IMR-90 (cell line): ENCODE results near the gene RXFP4. TPM values are rescaled to one million over a fixed set of nuclear protein-coding genes. Genes with fewer than 3 reads are reported as not detected.
"Not testable (repeated sequence)": the region's sequence is repeated elsewhere in the genome, so short reads cannot be mapped to it uniquely, and the experiment has no call there.

Source experiments
- ATAC-seq: fragments of 200-7000 bp; cut with Tn5 transposase; 2 replicates; pipeline ENCODE4 v1.9.1; 2020; ENCODE audit warnings: low read depth, mild to moderate bottlenecking, moderate library complexity
- BruUV-seq: library from RNA; stranded (reverse); fragments of 400-500 nt; replicated peaks from 2 replicates; lab custom pipeline; 2021; lab: Mats Ljungman, UMichigan
- CTCF ChIA-PET: fragments of 300-600 bp; formaldehyde crosslinking; extraction: SDS; loops from one replicate; lab custom pipeline; 2021; ENCODE audit warnings: antibody characterized with exemption; lab: Yijun Ruan, JAX
- POLR2A ChIA-PET: fragments of 300-600 bp; sonication (Branson Sonifier 250); formaldehyde crosslinking; loops from one replicate; lab custom pipeline; 2022; ENCODE audit warnings: antibody characterized with exemption; ENCODE audit not compliant: unreplicated experiment; lab: Charles Lee
- DNase-seq: peaks from one replicate; pipeline ENCODE4 v3.0.0; 2013
- H2AFZ ChIP-seq: replicated peaks from 2 replicates; pipeline ENCODE3; 2013; ENCODE audit warnings: low read length, mild to moderate bottlenecking; ENCODE audit not compliant: poor library complexity
- H2AK5ac ChIP-seq: 2 replicates; pipeline ENCODE4 v1.6.1; 2013; ENCODE audit warnings: low read depth, low read length, inconsistent platforms
- H2AK9ac ChIP-seq: replicated peaks from 2 replicates; pipeline ENCODE3; 2013; ENCODE audit warnings: mild to moderate bottlenecking, low read depth, low read length, moderate library complexity; ENCODE audit not compliant: poor library complexity
- H2BK120ac ChIP-seq: 2 replicates; pipeline ENCODE4 v1.6.1; 2013; ENCODE audit warnings: low read depth, low read length, inconsistent platforms
- H2BK15ac ChIP-seq: 3 replicates; pipeline ENCODE4 v1.6.1; 2013; ENCODE audit warnings: low read depth, low read length, inconsistent platforms
- H2BK20ac ChIP-seq: 2 replicates; pipeline ENCODE4 v1.6.1; 2013; ENCODE audit warnings: low read depth, mild to moderate bottlenecking, inconsistent platforms, low read length, moderate library complexity
- H2BK5ac ChIP-seq: 2 replicates; pipeline ENCODE4 v1.6.1; 2013; ENCODE audit warnings: mild to moderate bottlenecking, low read depth, low read length, inconsistent platforms; ENCODE audit not compliant: poor library complexity, severe bottlenecking
- H3K14ac ChIP-seq: replicated peaks from 2 replicates; pipeline ENCODE4 v1.6.1; 2013; ENCODE audit warnings: low read depth, low read length, inconsistent platforms
- H3K18ac ChIP-seq: 2 replicates; pipeline ENCODE4 v1.6.1; 2013; ENCODE audit warnings: low read depth, low read length, control low read depth
- H3K23ac ChIP-seq: 2 replicates; pipeline ENCODE4 v1.6.1; 2013; ENCODE audit warnings: low read depth, low read length, inconsistent platforms
- H3K27ac ChIP-seq: 2 replicates; pipeline ENCODE4 v1.5.1; 2013; ENCODE audit warnings: mild to moderate bottlenecking, control low read depth, low read length; ENCODE audit not compliant: insufficient read depth
- H3K27me3 ChIP-seq: 2 replicates; pipeline ENCODE4 v1.6.1; 2013; ENCODE audit warnings: low read length; ENCODE audit not compliant: control insufficient read depth, insufficient read depth
- H3K36me3 ChIP-seq: 2 replicates; pipeline ENCODE4 v1.6.1; 2013; ENCODE audit warnings: low read length, mixed read lengths; ENCODE audit not compliant: control insufficient read depth, insufficient read depth
- H3K4ac ChIP-seq: 2 replicates; pipeline ENCODE4 v1.6.1; 2013; ENCODE audit warnings: low read depth, low read length, inconsistent platforms
- H3K4me1 ChIP-seq: 2 replicates; pipeline ENCODE4 v1.6.1; 2013; ENCODE audit warnings: low read length, mixed read lengths; ENCODE audit not compliant: control insufficient read depth, insufficient read depth
- H3K4me2 ChIP-seq: 2 replicates; pipeline ENCODE4 v1.6.1; 2013; ENCODE audit warnings: low read depth, mild to moderate bottlenecking, control low read depth, low read length, moderate library complexity
- H3K4me3 ChIP-seq: 2 replicates; pipeline ENCODE4 v1.5.1; 2013; ENCODE audit warnings: low read depth, mild to moderate bottlenecking, control low read depth, low read length, moderate library complexity; ENCODE audit not compliant: insufficient read depth
- H3K56ac ChIP-seq: 2 replicates; pipeline ENCODE4 v1.6.1; 2013; ENCODE audit warnings: low read length, inconsistent platforms; ENCODE audit not compliant: insufficient read depth; ENCODE audit errors: extremely low read depth
- H3K79me1 ChIP-seq, 2 experiments: 2 replicates each; pipeline ENCODE4 v1.6.1; 2013; ENCODE audit warnings: low read length in 2 of 2, inconsistent platforms in 1 of 2, low read depth in 1 of 2
- H3K9ac ChIP-seq: 2 replicates; pipeline ENCODE4 v1.6.1; 2013; ENCODE audit warnings: low read depth, low read length, control low read depth
- H3K9me1 ChIP-seq: 2 replicates; pipeline ENCODE4 v1.6.1; 2013; ENCODE audit warnings: low read length, inconsistent platforms; ENCODE audit not compliant: insufficient read depth
- H3K9me3 ChIP-seq: 2 replicates; pipeline ENCODE4 v1.6.1; 2013; ENCODE audit warnings: low read length; ENCODE audit not compliant: control insufficient read depth, insufficient read depth
- H4K20me1 ChIP-seq: 2 replicates; pipeline ENCODE4 v1.6.1; 2013; ENCODE audit warnings: low read length, inconsistent platforms; ENCODE audit not compliant: insufficient read depth
- H4K5ac ChIP-seq: 2 replicates; pipeline ENCODE4 v1.6.1; 2013; ENCODE audit warnings: mild to moderate bottlenecking, low read depth, low read length, control low read depth
- H4K8ac ChIP-seq, 2 experiments: 2 replicates each; pipeline ENCODE4 v1.6.1; 2013; ENCODE audit warnings: low read depth in 2 of 2, low read length in 2 of 2, control low read depth in 1 of 2, inconsistent platforms in 1 of 2
- H4K91ac ChIP-seq: 2 replicates; pipeline ENCODE4 v1.6.1; 2013; ENCODE audit warnings: low read depth, low read length, inconsistent platforms; ENCODE audit not compliant: insufficient read depth
- WGBS, 2 experiments: methylation state at CpG; one replicate each; pipeline versions ENCODE4 v1.1.5 to v1.1.7; 2013; ENCODE audit warnings: missing lambda C conversion rate in 2 of 2; ENCODE audit not compliant: insufficient read length in 1 of 2; ENCODE audit errors: extremely low coverage in 2 of 2; 5-methylcytosine and 5-hydroxymethylcytosine counted together
- dilution Hi-C: fragments of 300-500 bp; cut with HindIII; formaldehyde crosslinking; loops from one replicate; pipeline ENCODE4 v1.14.3; 2018; ENCODE audit warnings: low sequenced_read_pairs; ENCODE audit not compliant: unreplicated experiment
- in situ Hi-C: fragments of 300-500 bp; cut with MboI; formaldehyde crosslinking; loops from 3 replicates; pipeline ENCODE4 v1.14.3; 2019; ENCODE audit warnings: low sequenced_read_pairs, inconsistent platforms, mixed read lengths
- intact Hi-C: fragments of 100-400 bp; cut with micrococcal nuclease; formaldehyde crosslinking; loops from 2 replicates; pipeline ENCODE4 v1.10.0; 2022
- polyA plus RNA-seq, 3 experiments: library from polyadenylated mRNA; depleted of rRNA; stranded (reverse); fragments of >200 nt; gene quantifications; 2 replicates each; pipeline ENCODE4 v1.2.3, GENCODE V29; 2012; ENCODE audit warnings: low replicate concordance in 1 of 3
- total RNA-seq: library from RNA; depleted of rRNA; stranded (reverse); fragments of >200 nt; gene quantifications from 2 replicates; pipeline ENCODE4 v1.2.3, GENCODE V29; 2012

Gene RXFP4
- total and polyA plus RNA-seq, 2 of the 4 experiments (the other 2 are of a cell fraction) = not detected

- H3K4ac ChIP-seq, H3K23ac ChIP-seq, H4K5ac ChIP-seq, H3K56ac ChIP-seq, H3K27me3 ChIP-seq, H3K9me3 ChIP-seq, H2AK9ac ChIP-seq, H3K18ac ChIP-seq, H2AFZ ChIP-seq, BruUV-seq, dilution Hi-C loops, H2BK120ac ChIP-seq, ATAC-seq, H2BK5ac ChIP-seq, intact Hi-C loops, DNase-seq, H2BK20ac ChIP-seq, H2BK15ac ChIP-seq, H4K20me1 ChIP-seq, H3K9ac ChIP-seq, H4K8ac ChIP-seq, in situ Hi-C loops, H3K4me3 ChIP-seq, H3K4me2 ChIP-seq, H4K91ac ChIP-seq, H2AK5ac ChIP-seq, H3K27ac ChIP-seq, H3K14ac ChIP-seq, H3K9me1 ChIP-seq: not testable (repeated sequence)
- ChIA-PET POLR2A (interaction anchor here (0.6 kb wide), 1 partner anchor 59 kb away, joined by 3 read pairs; no protein-coding TSS in a partner anchor), CTCF (interaction anchor here (1.1 to 2.2 kb wide), 2 partner anchors 8 to 20 kb away, joined by 7 to 8 read pairs; no protein-coding TSS in a partner anchor)
- H3K36me3 ChIP-seq = peaks cover 29% of the 10 kb centered on the region
- WGBS, 2 experiments = 100% methylated on average over 2 of the region's 6 CpGs; no CpG with 5 or more reads in 1 of the 2 experiments
- peaks cover 14% of the 10 kb centered on the region for H3K4me1 ChIP-seq
- peaks cover 4 to 30% of the 10 kb centered on the region in 2 experiments for H3K79me1 ChIP-seq
Measured at GRCh38 chr1:155895617-155896016, 45.8 kb upstream of the RXFP4 start.

GRCh38 chr1:155896476-155896875 is 45.0 kb upstream of the RXFP4 start:
- H3K14ac ChIP-seq, POLR2A ChIA-PET, H3K27ac ChIP-seq, dilution Hi-C loops, H4K91ac ChIP-seq, intact Hi-C loops, H3K4me3 ChIP-seq, H3K4me2 ChIP-seq, H2BK20ac ChIP-seq, H2BK120ac ChIP-seq, H3K4ac ChIP-seq, H2AFZ ChIP-seq, H3K18ac ChIP-seq, H4K8ac ChIP-seq, H2AK9ac ChIP-seq, in situ Hi-C loops, H3K9me3 ChIP-seq, DNase-seq, H3K56ac ChIP-seq, H2AK5ac ChIP-seq, H2BK5ac ChIP-seq, H4K5ac ChIP-seq, ATAC-seq, H3K27me3 ChIP-seq, H3K9me1 ChIP-seq, H4K20me1 ChIP-seq, H3K9ac ChIP-seq, CTCF ChIA-PET, BruUV-seq, H2BK15ac ChIP-seq, H3K23ac ChIP-seq: not testable (repeated sequence)
- peaks cover 14% of the 10 kb centered on the region for H3K4me1 ChIP-seq
- H3K79me1 ChIP-seq = peaks cover 4 to 30% of the 10 kb centered on the region in 2 experiments
- 100% methylated on average over 1 of the region's 8 CpGs; no CpG with 5 or more reads in 1 of the 2 experiments for WGBS, 2 experiments
- peaks cover 36% of the 10 kb centered on the region for H3K36me3 ChIP-seq
